HepG2 (cell line): ENCODE data around the gene DIPK1C. TPM values are rescaled to one million over a fixed set of nuclear protein-coding genes. Genes with fewer than 3 reads are reported as not detected.

ENCODE experiments used
- ARNTL ChIP-seq: sonication (generic); formaldehyde crosslinking; IDR thresholded peaks from 2 replicates; pipeline ENCODE4 v1.4.0; 2020; ENCODE audit warnings: mild to moderate bottlenecking, missing genetic modification reagents
- FUBP1 ChIP-seq: sonication (generic); formaldehyde crosslinking; IDR thresholded peaks from 2 replicates; pipeline ENCODE4 v1.5.1; 2020; ENCODE audit warnings: missing genetic modification reagents, mild to moderate bottlenecking, borderline replicate concordance
- GPN1 ChIP-seq: sonication (generic); formaldehyde crosslinking; IDR thresholded peaks from 2 replicates; pipeline ENCODE4 v1.5.1; 2020; ENCODE audit warnings: missing genetic modification reagents, borderline replicate concordance
- LRRFIP1 ChIP-seq: sonication (generic); formaldehyde crosslinking; conservative IDR thresholded peaks from 2 replicates; pipeline ENCODE4 v1.4.0; 2020; ENCODE audit warnings: missing genetic modification reagents
- NAIF1 ChIP-seq: sonication (generic); formaldehyde crosslinking; IDR thresholded peaks from 2 replicates; pipeline ENCODE4 v1.5.0; 2020; ENCODE audit warnings: mild to moderate bottlenecking, missing genetic modification reagents, borderline replicate concordance
- NFKB2 ChIP-seq: sonication (generic); formaldehyde crosslinking; IDR thresholded peaks from 2 replicates; pipeline ENCODE4 v1.4.0; 2020; ENCODE audit warnings: missing genetic modification reagents, borderline replicate concordance
- NR0B2 ChIP-seq: sonication (generic); formaldehyde crosslinking; IDR thresholded peaks from 2 replicates; pipeline ENCODE4 v1.4.0; 2020; ENCODE audit warnings: mild to moderate bottlenecking, missing genetic modification reagents
- RERE ChIP-seq: IDR thresholded peaks from 2 replicates; pipeline ENCODE4 v1.6.1; 2016; ENCODE audit warnings: low read depth, missing genetic modification reagents, missing compliant biosample characterization
- TP53 ChIP-seq: sonication (generic); formaldehyde crosslinking; conservative IDR thresholded peaks from 2 replicates; pipeline ENCODE4 v1.4.0; 2020; ENCODE audit warnings: missing genetic modification reagents
- ZBTB38 ChIP-seq: sonication (generic); formaldehyde crosslinking; IDR thresholded peaks from 2 replicates; pipeline ENCODE4 v1.5.1; 2020; ENCODE audit warnings: mild to moderate bottlenecking, missing genetic modification reagents
- ZFY ChIP-seq: sonication (generic); formaldehyde crosslinking; IDR thresholded peaks from 2 replicates; pipeline ENCODE4 v1.4.0; 2020; ENCODE audit warnings: missing genetic modification reagents
- ZNF343 ChIP-seq: sonication (generic); formaldehyde crosslinking; IDR thresholded peaks from 2 replicates; pipeline ENCODE4 v1.4.0; 2020; ENCODE audit warnings: mild to moderate bottlenecking, missing genetic modification reagents
- ZNF503 ChIP-seq: sonication (generic); formaldehyde crosslinking; IDR thresholded peaks from 2 replicates; pipeline ENCODE4 v1.4.0; 2020; ENCODE audit warnings: missing genetic modification reagents
- ZNF616 ChIP-seq: sonication (generic); formaldehyde crosslinking; IDR thresholded peaks from 2 replicates; pipeline ENCODE4 v1.5.0; 2020; ENCODE audit warnings: low read depth, mild to moderate bottlenecking, missing genetic modification reagents
- polyA plus RNA-seq, 8 experiments: library from polyadenylated mRNA; depleted of rRNA in 3 of 8; stranded (reverse) in 7 of 8; unstranded in 1 of 8; fragments of >200 nt; fragmentation: Illumina TruSeq in 4 of 8; extraction: Trizol in 4 of 8; gene quantifications; 2 replicates each; pipeline versions ENCODE4 v1.2.1 to v1.2.3, GENCODE V29; 2011 to 2016; ENCODE audit warnings: low read depth in 4 of 8, missing spikeins in 1 of 8, mixed read lengths in 1 of 8; ENCODE audit not compliant: insufficient read depth in 1 of 8
- total RNA-seq, 5 experiments: library from RNA; depleted of rRNA; stranded (reverse); fragments of >200 nt; fragmentation: Illumina TruSeq; extraction: Trizol; gene quantifications; 2 replicates each; pipeline ENCODE4 v1.2.3, GENCODE V29; 2016; ENCODE audit warnings: low read depth in 1 of 5

Gene DIPK1C
- total and polyA plus RNA-seq, 2 of the 13 experiments (the other 11 are each of a cell fraction or from before 2014, with no cell fraction given), result 1.8 TPM; not detected in 1

- TF ChIP-seq RERE (0 out of 2 replicates have a peak, but pooled peaks have one; percentile 11), LRRFIP1 (no peak), ZFY (peak; percentile 95), TP53 (CRISPR knock-in tag) (0 out of 2 replicates have a peak, but pooled peaks have one; percentile 25), FUBP1 (CRISPR knock-in tag) (no peak), ZNF343 (CRISPR knock-in tag) (no peak), NFKB2 (CRISPR knock-in tag) (no peak; the same call in 1 of the 2 replicates), ARNTL (CRISPR knock-in tag) (peak; percentile 91), GPN1 (CRISPR knock-in tag) (no peak), ZNF616 (CRISPR knock-in tag) (0 out of 2 replicates have a peak, but pooled peaks have one; percentile 83), NAIF1 (CRISPR knock-in tag) (peak; percentile 82; the same call in 1 of the 2 replicates), ZBTB38 (CRISPR knock-in tag) (0 out of 2 replicates have a peak, but pooled peaks have one; percentile 14), ZNF503 (CRISPR knock-in tag) (no peak), NR0B2 (CRISPR knock-in tag) (peak; percentile 82; the same call in 1 of the 2 replicates)
Measured at GRCh38 chr18:74495581-74496507, 38.7 kb upstream of the DIPK1C start, which contains the start of gene CNDP2 (continued).
